ENCODE data around the gene FLNA.

The FLNA gene

GRCh38 chrX:154373340-154374306, 811 bp downstream of the FLNA start:
- DNase-seq (ENCODE audit: low spot score) = no peak

- peak; percentile 42 for DNase-seq (ENCODE audit: low spot score)
These were observed 1.8 kb downstream of the FLNA start for GRCh38 chrX:154372612-154373022.

GRCh38 chrX:154371789-154372300, 2.6 kb downstream of the FLNA start:
- DNase-seq (ENCODE audit: low spot score) = no peak

- peak; percentile 93 for DNase-seq (ENCODE audit: low spot score)
These were observed 3.2 kb downstream of the FLNA start for GRCh38 chrX:154371017-154371788.

- no peak for DNase-seq (ENCODE audit: low spot score)
These were observed 4.0 kb downstream of the FLNA start for GRCh38 chrX:154370300-154371016.

- peak; percentile 74 for DNase-seq (ENCODE audit: low spot score)
These were observed 4.8 kb downstream of the FLNA start for GRCh38 chrX:154369449-154370299.

GRCh38 chrX:154368630-154369448, 5.6 kb downstream of the FLNA start:
- peak; percentile 95 for DNase-seq (ENCODE audit: low spot score)

- no peak for DNase-seq (ENCODE audit: low spot score)
These were observed 6.7 kb downstream of the FLNA start for GRCh38 chrX:154367474-154368308.

GRCh38 chrX:154366666-154367055, 7.8 kb downstream of the FLNA start:
- DNase-seq (ENCODE audit: low spot score) = no peak

GRCh38 chrX:154365997-154366665, 8.3 kb downstream of the FLNA start:
- DNase-seq (ENCODE audit: low spot score) = no peak

- DNase-seq (ENCODE audit: low spot score) = no peak
These were observed 9.3 kb downstream of the FLNA start for GRCh38 chrX:154365052-154365600.

- DNase-seq (ENCODE audit: low spot score) = no peak
These were observed 10.6 kb downstream of the FLNA start for GRCh38 chrX:154363706-154364439.

GRCh38 chrX:154362085-154362742, 12.2 kb downstream of the FLNA start:
- DNase-seq (ENCODE audit: low spot score) = no peak

- DNase-seq (ENCODE audit: low spot score) = no peak
These were observed 14.2 kb downstream of the FLNA start for GRCh38 chrX:154360155-154360713.

GRCh38 chrX:154359362-154360154, 14.9 kb downstream of the FLNA start:
- DNase-seq (ENCODE audit: low spot score) = no peak

GRCh38 chrX:154358829-154359228, 15.6 kb downstream of the FLNA start:
- no peak for DNase-seq (ENCODE audit: low spot score)
